Stimulated activated CD4-positive, alpha-beta T cell treated with anti-CD3 and anti-CD28 coated beads, Interleukin-4, amount 100 ng/mL, for 1 hour (primary cell): Measurements from ENCODE around the gene ABCB1.
"Not testable (repeated sequence)": the region's sequence is repeated elsewhere in the genome, so short reads cannot be mapped to it uniquely, and the experiment has no call there.

Experiments
- DNase-seq: peaks from one replicate; pipeline ENCODE4 v3.0.0-alpha.2; 2020

ABCB1 gene

GRCh38 chr7:87574630-87575029 is 26.1 kb downstream of the ABCB1 start:
- no peak for DNase-seq

GRCh38 chr7:87572513-87572912 is 28.2 kb downstream of the ABCB1 start:
- DNase-seq: not testable (repeated sequence)

GRCh38 chr7:87570178-87570577 is 30.5 kb downstream of the ABCB1 start:
- no peak for DNase-seq

GRCh38 chr7:87567052-87567451 is 33.6 kb downstream of the ABCB1 start:
- no peak for DNase-seq

GRCh38 chr7:87566311-87566900 is 34.3 kb downstream of the ABCB1 start:
- DNase-seq: no peak

GRCh38 chr7:87565877-87566276 is 34.8 kb downstream of the ABCB1 start:
- DNase-seq: no peak

- peak; percentile 7 for DNase-seq
Measured at GRCh38 chr7:87564296-87564963, 36.3 kb downstream of the ABCB1 start.

- DNase-seq: no peak
Measured at GRCh38 chr7:87561702-87562101, 39.0 kb downstream of the ABCB1 start.

GRCh38 chr7:87561102-87561501 is 39.6 kb downstream of the ABCB1 start:
- DNase-seq: no peak

GRCh38 chr7:87552351-87552900 is 48.3 kb downstream of the ABCB1 start:
- DNase-seq: no peak

GRCh38 chr7:87548123-87548919 is 52.4 kb downstream of the ABCB1 start:
- no peak for DNase-seq

GRCh38 chr7:87545760-87546159 is 54.9 kb downstream of the ABCB1 start:
- DNase-seq: no peak

- no peak for DNase-seq
Measured at GRCh38 chr7:87543623-87544022, 57.1 kb downstream of the ABCB1 start.

- no peak for DNase-seq
Measured at GRCh38 chr7:87541648-87542047, 59.0 kb downstream of the ABCB1 start.

- no peak for DNase-seq
Measured at GRCh38 chr7:87538052-87538451, 62.6 kb downstream of the ABCB1 start.

- DNase-seq: no peak
Measured at GRCh38 chr7:87534072-87534471, 66.6 kb downstream of the ABCB1 start.

GRCh38 chr7:87530126-87530525 is 70.6 kb downstream of the ABCB1 start:
- no peak for DNase-seq

- no peak for DNase-seq
Measured at GRCh38 chr7:87528730-87529129, 72.0 kb downstream of the ABCB1 start.

GRCh38 chr7:87518735-87519134 is 81.9 kb downstream of the ABCB1 start:
- no peak for DNase-seq

- no peak for DNase-seq
Measured at GRCh38 chr7:87517891-87518290, 82.8 kb downstream of the ABCB1 start.

GRCh38 chr7:87517136-87517815 is 83.4 kb downstream of the ABCB1 start:
- DNase-seq: no peak

GRCh38 chr7:87513735-87514335 is 86.8 kb downstream of the ABCB1 start:
- no peak for DNase-seq

- DNase-seq: no peak
Measured at GRCh38 chr7:87512906-87513305, 87.8 kb downstream of the ABCB1 start.
